WTC11 (cell line): ENCODE measurements around the gene CYP21A2. TPM values are rescaled to one million over a fixed set of nuclear protein-coding genes. Genes with fewer than 3 reads are reported as not detected.

Experiments used
- ATAC-seq: fragments of 200-7000 bp; cut with Tn5 transposase; 2 replicates; pipeline ENCODE4 v1.10.0; 2021; ENCODE audit warnings: mild to moderate bottlenecking, moderate library complexity
- CTCF ChIA-PET: fragments of 300-600 bp; sonication (Branson Sonifier 250); formaldehyde crosslinking; loops from one replicate; lab custom pipeline; 2021; ENCODE audit warnings: antibody characterized with exemption; lab: Charles Lee
- POLR2A ChIA-PET: fragments of 350-600 bp; sonication (Branson Sonifier 250); formaldehyde crosslinking; loops from one replicate; lab custom pipeline; 2021; ENCODE audit warnings: antibody characterized with exemption; lab: Charles Lee
- DNase-seq: peaks from one replicate; pipeline ENCODE4 v3.0.0; 2021; ENCODE audit warnings: low spot score
- H3K27ac Mint-ChIP-seq: 2 replicates; pipeline ENCODE4 v1.8.0; 2021; ENCODE audit warnings: mixed read lengths
- H3K27me3 Mint-ChIP-seq: 2 replicates; pipeline ENCODE4 v1.8.0; 2021; ENCODE audit warnings: low read depth, mild to moderate bottlenecking, moderate library complexity, mixed read lengths
- H3K36me3 Mint-ChIP-seq: 2 replicates; pipeline ENCODE4 v1.8.0; 2021; ENCODE audit warnings: mixed read lengths
- H3K4me1 Mint-ChIP-seq: 2 replicates; pipeline ENCODE4 v1.8.0; 2022; ENCODE audit warnings: mixed read lengths
- H3K4me3 Mint-ChIP-seq: 2 replicates; pipeline ENCODE4 v1.8.0; 2021; ENCODE audit warnings: mild to moderate bottlenecking, moderate library complexity, mixed read lengths
- H3K9me3 Mint-ChIP-seq: 2 replicates; pipeline ENCODE4 v1.8.0; 2021; ENCODE audit warnings: mixed read lengths
- CREM ChIP-seq: sonication (generic); formaldehyde crosslinking; IDR thresholded peaks from 2 replicates; pipeline ENCODE4 v1.8.1; 2022; ENCODE audit warnings: mild to moderate bottlenecking, missing genetic modification reagents, moderate library complexity
- ESRRA ChIP-seq: sonication (generic); formaldehyde crosslinking; IDR thresholded peaks from 2 replicates; pipeline ENCODE4 v1.8.1; 2022; ENCODE audit warnings: mild to moderate bottlenecking, missing genetic modification reagents, borderline replicate concordance
- ETV6 ChIP-seq: sonication (generic); formaldehyde crosslinking; IDR thresholded peaks from 2 replicates; pipeline ENCODE4 v1.8.1; 2022; ENCODE audit warnings: mild to moderate bottlenecking, missing genetic modification reagents
- GABPB1 ChIP-seq: sonication (generic); formaldehyde crosslinking; IDR thresholded peaks from 2 replicates; pipeline ENCODE4 v1.8.1; 2023; ENCODE audit warnings: mild to moderate bottlenecking, missing genetic modification reagents
- MXD4 ChIP-seq: fragments of 250-450 bp; sonication (Bioruptor Pico); IDR thresholded peaks from 2 replicates; pipeline ENCODE4 v1.8.0; 2021; ENCODE audit warnings: mild to moderate bottlenecking, moderate library complexity, borderline replicate concordance
- NR2C2 ChIP-seq: sonication (generic); formaldehyde crosslinking; IDR thresholded peaks from 2 replicates; pipeline ENCODE4 v1.8.0; 2022; ENCODE audit warnings: mild to moderate bottlenecking, missing genetic modification reagents
- PRRX2 ChIP-seq: fragments of 250-450 bp; sonication (Bioruptor Pico); IDR thresholded peaks from 2 replicates; pipeline ENCODE4 v1.8.0; 2021; ENCODE audit warnings: mild to moderate bottlenecking
- ZNF232 ChIP-seq: sonication (generic); formaldehyde crosslinking; IDR thresholded peaks from 2 replicates; pipeline ENCODE4 v1.8.0; 2022; ENCODE audit warnings: mild to moderate bottlenecking, missing genetic modification reagents
- ZNF423 ChIP-seq: fragments of 250-450 bp; sonication (Bioruptor Pico); IDR thresholded peaks from 2 replicates; pipeline ENCODE4 v2.1.2; 2022; ENCODE audit warnings: mild to moderate bottlenecking, moderate library complexity
- total RNA-seq: library from RNA; stranded (reverse); gene quantifications from 3 replicates; pipeline ENCODE4 v1.2.3, GENCODE V29; 2021
- TF ChIP-seq, protein P1 (sequence below): sonication (generic); formaldehyde crosslinking; IDR thresholded peaks from 2 replicates; pipeline ENCODE4 v1.8.1; 2023; ENCODE audit warnings: mild to moderate bottlenecking, missing genetic modification reagents
- TF ChIP-seq, protein P2 (sequence below): sonication (generic); formaldehyde crosslinking; IDR thresholded peaks from 2 replicates; pipeline ENCODE4 v1.8.1; 2023; ENCODE audit warnings: mild to moderate bottlenecking, missing genetic modification reagents, moderate library complexity
- TF ChIP-seq, protein P3 (sequence below): sonication (generic); formaldehyde crosslinking; IDR thresholded peaks from 2 replicates; pipeline ENCODE4 v1.8.1; 2022; ENCODE audit warnings: mild to moderate bottlenecking, missing genetic modification reagents, moderate library complexity, borderline replicate concordance
- TF ChIP-seq, protein P4 (sequence below): sonication (generic); formaldehyde crosslinking; IDR thresholded peaks from 2 replicates; pipeline ENCODE4 v1.8.0; 2023; ENCODE audit warnings: missing genetic modification reagents, mild to moderate bottlenecking, borderline replicate concordance
- TF ChIP-seq, protein P5 (sequence below): fragments of 250-450 bp; sonication (Bioruptor Pico); IDR thresholded peaks from 2 replicates; pipeline ENCODE4 v2.1.2; 2022; ENCODE audit warnings: mild to moderate bottlenecking, moderate library complexity
- TF ChIP-seq, protein P6 (sequence below): fragments of 200-600 bp; IDR thresholded peaks from 2 replicates; pipeline ENCODE4 v1.8.0; 2022; ENCODE audit warnings: antibody characterized with exemption
- TF ChIP-seq, protein P7 (sequence below): fragments of 250-450 bp; sonication (Bioruptor Pico); conservative IDR thresholded peaks from 2 replicates; pipeline ENCODE4 v1.9.0; 2021; ENCODE audit warnings: mild to moderate bottlenecking

The CYP21A2 gene
- total RNA-seq, 1 experiment from 2014 or later, result 1.2 TPM

DNA sequence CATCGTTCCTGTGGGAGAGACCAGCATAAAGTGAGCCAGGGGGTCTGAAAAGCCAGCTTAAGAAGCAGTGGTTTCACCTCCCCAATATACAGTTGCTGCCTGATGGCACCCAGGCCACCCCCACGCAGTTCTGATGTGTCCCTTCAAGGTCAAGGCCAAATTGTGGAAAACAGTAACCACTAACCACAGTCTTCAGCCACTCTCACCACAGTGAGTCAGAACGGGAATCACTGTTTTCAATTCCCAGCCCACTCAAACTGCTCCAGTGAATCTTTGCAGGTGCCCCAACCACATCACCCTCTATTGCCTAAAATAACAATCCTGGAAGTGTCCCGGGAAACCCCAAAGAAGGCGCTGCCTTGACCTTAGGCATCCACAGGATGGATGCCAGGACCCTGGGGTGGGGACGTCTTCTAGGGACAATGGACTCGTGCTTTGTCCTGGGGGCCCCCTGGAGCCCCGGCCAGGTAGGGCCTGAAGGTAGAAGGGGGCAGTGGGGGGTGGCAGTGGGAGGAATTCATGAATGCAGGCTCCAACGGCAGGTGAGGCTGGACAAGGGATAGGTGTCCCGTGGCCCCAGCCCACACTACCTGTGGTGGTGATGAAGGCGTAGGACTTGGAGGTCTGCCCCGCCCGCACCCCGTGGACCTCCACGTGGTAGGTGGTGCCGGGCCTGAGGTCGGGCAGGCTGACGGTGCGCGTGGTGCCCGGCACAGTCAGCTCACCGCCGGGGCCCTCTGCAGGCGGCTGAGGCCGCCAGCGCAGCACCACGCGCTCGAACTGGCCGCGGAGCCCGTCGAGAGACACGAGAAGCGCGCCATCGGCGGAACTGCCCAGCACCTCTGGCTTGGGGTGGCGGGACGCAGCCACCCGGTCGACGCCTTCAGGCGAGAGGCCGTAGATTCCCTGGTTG lies 48.7 kb downstream of the CYP21A2 start (continued):
- TF ChIP-seq, protein P1, sequence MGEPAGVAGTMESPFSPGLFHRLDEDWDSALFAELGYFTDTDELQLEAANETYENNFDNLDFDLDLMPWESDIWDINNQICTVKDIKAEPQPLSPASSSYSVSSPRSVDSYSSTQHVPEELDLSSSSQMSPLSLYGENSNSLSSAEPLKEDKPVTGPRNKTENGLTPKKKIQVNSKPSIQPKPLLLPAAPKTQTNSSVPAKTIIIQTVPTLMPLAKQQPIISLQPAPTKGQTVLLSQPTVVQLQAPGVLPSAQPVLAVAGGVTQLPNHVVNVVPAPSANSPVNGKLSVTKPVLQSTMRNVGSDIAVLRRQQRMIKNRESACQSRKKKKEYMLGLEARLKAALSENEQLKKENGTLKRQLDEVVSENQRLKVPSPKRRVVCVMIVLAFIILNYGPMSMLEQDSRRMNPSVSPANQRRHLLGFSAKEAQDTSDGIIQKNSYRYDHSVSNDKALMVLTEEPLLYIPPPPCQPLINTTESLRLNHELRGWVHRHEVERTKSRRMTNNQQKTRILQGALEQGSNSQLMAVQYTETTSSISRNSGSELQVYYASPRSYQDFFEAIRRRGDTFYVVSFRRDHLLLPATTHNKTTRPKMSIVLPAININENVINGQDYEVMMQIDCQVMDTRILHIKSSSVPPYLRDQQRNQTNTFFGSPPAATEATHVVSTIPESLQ (CRISPR knock-in tag), result no peak
- TF ChIP-seq, protein P2, sequence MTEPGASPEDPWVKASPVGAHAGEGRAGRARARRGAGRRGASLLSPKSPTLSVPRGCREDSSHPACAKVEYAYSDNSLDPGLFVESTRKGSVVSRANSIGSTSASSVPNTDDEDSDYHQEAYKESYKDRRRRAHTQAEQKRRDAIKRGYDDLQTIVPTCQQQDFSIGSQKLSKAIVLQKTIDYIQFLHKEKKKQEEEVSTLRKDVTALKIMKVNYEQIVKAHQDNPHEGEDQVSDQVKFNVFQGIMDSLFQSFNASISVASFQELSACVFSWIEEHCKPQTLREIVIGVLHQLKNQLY, result no peak

DNA sequence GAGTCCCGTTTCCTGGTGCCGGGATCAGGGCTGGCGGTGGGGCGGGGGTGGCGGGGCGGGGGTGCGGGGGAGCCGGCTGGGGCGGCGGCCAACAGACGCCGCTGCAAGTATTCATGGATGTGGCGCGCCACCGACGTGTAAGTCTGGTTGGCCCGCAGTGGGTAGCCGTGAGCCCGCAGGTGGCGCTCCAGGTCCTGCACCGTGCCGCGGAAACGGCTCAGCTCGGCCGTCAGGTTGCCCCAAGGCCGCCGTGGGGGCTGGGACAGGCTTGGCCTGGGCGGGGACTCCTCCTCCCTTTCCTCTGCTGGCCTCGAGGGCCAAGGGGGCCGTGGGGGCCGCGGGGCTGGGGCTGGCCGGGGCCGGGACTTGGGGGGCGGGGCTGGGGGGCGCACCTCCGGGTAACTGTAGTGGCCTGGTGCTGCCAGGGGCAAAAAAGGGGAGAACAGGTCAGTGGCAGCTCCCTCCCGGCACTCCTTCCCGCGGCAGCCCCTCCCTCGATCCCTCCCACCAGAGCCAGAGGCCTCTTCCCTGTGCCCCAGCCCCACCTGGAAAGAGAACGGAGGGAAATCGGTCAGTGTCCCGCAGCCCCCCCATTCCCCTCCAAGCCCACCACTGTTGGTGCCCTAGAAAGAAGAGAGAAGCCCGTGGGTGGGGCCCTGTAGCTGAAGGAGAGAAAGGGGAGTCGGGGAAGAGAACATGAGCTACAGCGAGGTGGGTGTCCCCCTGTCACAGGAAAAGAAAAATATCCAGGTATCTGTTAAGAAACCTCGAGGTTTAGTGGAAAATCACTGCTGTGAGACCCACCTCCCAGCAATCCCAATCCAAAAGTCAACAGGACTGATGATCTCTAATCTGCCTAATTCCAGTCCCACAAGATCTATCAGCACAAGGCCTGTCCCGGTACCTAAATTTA lies 49.6 kb downstream of the CYP21A2 start:
- Mint-ChIP-seq H3K27ac (no peak overlapping the region), H3K27me3 (peaks cover 13% of the 10 kb centered on the region)
- POLR2A ChIA-PET, result no interaction called here

More for the DNA sequence above, 49.6 kb downstream of the CYP21A2 start:
- CTCF ChIA-PET, result interaction anchor here (0.5 to 3.3 kb wide), 24 partner anchors 9 to 990 kb away, joined by 3 to 38 read pairs (median 4); partner anchors contain the start of genes ATF6B and EGFL8
- Mint-ChIP-seq H3K9me3 (no peaks in the 10 kb centered on the region), H3K4me3 (peak overlapping the region; percentile 53), H3K36me3 (no peaks in the 10 kb centered on the region), H3K4me1 (peaks cover 16% of the 10 kb centered on the region)
- TF ChIP-seq, protein P3, sequence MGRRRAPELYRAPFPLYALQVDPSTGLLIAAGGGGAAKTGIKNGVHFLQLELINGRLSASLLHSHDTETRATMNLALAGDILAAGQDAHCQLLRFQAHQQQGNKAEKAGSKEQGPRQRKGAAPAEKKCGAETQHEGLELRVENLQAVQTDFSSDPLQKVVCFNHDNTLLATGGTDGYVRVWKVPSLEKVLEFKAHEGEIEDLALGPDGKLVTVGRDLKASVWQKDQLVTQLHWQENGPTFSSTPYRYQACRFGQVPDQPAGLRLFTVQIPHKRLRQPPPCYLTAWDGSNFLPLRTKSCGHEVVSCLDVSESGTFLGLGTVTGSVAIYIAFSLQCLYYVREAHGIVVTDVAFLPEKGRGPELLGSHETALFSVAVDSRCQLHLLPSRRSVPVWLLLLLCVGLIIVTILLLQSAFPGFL (CRISPR knock-in tag), result no peak
- TF ChIP-seq GABPB1 (no peak), ETV6 (CRISPR knock-in tag) (peak; percentile 9; the same call in 1 of the 2 replicates), ZNF232 (0 out of 2 replicates have a peak, but pooled peaks have one; percentile 30), PRRX2 (CRISPR knock-in tag) (no peak), NR2C2 (CRISPR knock-in tag) (no peak), MXD4 (CRISPR knock-in tag) (no peak), CREM (CRISPR knock-in tag) (no peak), ESRRA (CRISPR knock-in tag) (no peak), ZNF423 (CRISPR knock-in tag) (no peak)
- TF ChIP-seq, protein P4, sequence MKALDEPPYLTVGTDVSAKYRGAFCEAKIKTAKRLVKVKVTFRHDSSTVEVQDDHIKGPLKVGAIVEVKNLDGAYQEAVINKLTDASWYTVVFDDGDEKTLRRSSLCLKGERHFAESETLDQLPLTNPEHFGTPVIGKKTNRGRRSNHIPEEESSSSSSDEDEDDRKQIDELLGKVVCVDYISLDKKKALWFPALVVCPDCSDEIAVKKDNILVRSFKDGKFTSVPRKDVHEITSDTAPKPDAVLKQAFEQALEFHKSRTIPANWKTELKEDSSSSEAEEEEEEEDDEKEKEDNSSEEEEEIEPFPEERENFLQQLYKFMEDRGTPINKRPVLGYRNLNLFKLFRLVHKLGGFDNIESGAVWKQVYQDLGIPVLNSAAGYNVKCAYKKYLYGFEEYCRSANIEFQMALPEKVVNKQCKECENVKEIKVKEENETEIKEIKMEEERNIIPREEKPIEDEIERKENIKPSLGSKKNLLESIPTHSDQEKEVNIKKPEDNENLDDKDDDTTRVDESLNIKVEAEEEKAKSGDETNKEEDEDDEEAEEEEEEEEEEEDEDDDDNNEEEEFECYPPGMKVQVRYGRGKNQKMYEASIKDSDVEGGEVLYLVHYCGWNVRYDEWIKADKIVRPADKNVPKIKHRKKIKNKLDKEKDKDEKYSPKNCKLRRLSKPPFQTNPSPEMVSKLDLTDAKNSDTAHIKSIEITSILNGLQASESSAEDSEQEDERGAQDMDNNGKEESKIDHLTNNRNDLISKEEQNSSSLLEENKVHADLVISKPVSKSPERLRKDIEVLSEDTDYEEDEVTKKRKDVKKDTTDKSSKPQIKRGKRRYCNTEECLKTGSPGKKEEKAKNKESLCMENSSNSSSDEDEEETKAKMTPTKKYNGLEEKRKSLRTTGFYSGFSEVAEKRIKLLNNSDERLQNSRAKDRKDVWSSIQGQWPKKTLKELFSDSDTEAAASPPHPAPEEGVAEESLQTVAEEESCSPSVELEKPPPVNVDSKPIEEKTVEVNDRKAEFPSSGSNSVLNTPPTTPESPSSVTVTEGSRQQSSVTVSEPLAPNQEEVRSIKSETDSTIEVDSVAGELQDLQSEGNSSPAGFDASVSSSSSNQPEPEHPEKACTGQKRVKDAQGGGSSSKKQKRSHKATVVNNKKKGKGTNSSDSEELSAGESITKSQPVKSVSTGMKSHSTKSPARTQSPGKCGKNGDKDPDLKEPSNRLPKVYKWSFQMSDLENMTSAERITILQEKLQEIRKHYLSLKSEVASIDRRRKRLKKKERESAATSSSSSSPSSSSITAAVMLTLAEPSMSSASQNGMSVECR (CRISPR knock-in tag), result no peak
- TF ChIP-seq, protein P5, sequence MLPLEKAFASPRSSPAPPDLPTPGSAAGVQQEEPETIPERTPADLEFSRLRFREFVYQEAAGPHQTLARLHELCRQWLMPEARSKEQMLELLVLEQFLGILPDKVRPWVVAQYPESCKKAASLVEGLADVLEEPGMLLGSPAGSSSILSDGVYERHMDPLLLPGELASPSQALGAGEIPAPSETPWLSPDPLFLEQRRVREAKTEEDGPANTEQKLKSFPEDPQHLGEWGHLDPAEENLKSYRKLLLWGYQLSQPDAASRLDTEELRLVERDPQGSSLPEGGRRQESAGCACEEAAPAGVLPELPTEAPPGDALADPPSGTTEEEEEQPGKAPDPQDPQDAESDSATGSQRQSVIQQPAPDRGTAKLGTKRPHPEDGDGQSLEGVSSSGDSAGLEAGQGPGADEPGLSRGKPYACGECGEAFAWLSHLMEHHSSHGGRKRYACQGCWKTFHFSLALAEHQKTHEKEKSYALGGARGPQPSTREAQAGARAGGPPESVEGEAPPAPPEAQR (CRISPR knock-in tag), result no peak
- TF ChIP-seq, protein P6, sequence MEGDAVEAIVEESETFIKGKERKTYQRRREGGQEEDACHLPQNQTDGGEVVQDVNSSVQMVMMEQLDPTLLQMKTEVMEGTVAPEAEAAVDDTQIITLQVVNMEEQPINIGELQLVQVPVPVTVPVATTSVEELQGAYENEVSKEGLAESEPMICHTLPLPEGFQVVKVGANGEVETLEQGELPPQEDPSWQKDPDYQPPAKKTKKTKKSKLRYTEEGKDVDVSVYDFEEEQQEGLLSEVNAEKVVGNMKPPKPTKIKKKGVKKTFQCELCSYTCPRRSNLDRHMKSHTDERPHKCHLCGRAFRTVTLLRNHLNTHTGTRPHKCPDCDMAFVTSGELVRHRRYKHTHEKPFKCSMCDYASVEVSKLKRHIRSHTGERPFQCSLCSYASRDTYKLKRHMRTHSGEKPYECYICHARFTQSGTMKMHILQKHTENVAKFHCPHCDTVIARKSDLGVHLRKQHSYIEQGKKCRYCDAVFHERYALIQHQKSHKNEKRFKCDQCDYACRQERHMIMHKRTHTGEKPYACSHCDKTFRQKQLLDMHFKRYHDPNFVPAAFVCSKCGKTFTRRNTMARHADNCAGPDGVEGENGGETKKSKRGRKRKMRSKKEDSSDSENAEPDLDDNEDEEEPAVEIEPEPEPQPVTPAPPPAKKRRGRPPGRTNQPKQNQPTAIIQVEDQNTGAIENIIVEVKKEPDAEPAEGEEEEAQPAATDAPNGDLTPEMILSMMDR, result 0 out of 2 replicates have a peak, but pooled peaks have one; percentile 27
- TF ChIP-seq, protein P7, sequence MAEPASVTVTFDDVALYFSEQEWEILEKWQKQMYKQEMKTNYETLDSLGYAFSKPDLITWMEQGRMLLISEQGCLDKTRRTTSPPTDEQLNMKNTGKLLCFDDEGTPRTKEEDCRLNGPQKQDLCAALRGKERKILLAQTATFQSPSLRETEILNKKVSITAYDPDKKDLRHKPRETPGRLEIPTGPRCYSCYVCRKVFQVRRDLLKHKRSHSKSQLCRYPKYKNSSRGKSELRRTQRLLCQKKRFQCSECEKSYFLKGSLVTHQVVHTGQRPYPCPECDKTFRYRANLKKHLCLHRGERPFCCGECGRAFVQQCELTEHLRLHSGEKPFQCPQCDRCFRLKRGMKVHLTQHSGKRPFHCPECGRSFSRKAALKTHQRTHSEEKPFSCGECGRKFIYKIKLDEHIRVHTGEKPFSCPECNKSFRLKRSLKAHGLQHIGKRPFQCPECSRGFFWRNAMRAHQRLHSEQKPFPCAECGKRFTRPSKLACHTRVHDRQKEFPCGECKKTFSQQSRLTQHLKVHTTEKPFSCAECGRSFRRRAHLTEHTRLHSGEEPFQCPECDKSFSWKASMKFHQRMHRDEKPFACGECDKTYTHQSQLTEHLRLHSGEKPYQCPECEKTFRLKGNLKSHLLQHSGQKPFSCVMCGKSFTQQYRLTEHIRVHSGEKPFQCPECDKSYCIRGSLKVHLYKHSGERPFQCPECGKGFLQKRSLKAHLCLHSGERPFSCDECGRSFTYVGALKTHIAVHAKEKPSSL (CRISPR knock-in tag), result no peak
- DNase-seq, result peak; percentile 93
- ATAC-seq, result peak; percentile 94
